H9 (cell line): Measurements from ENCODE around the gene SAA4. TPM values are rescaled to one million over a fixed set of nuclear protein-coding genes. Genes with fewer than 3 reads are reported as not detected.

Experiments used
- DNase-seq: peaks from one replicate; pipeline ENCODE4 v3.0.0-alpha.2; 2017
- H2AFZ ChIP-seq: one replicate; pipeline ENCODE4 v1.6.1; 2013; ENCODE audit warnings: mild to moderate bottlenecking, low read length, control low read depth, moderate library complexity
- H2AK5ac ChIP-seq: 2 replicates; pipeline ENCODE4 v1.6.1; 2013; ENCODE audit warnings: low read length, control low read depth, mixed read lengths; ENCODE audit not compliant: insufficient read length
- H2BK120ac ChIP-seq: one replicate; pipeline ENCODE4 v1.6.1; 2013; ENCODE audit warnings: low read depth, mild to moderate bottlenecking, low read length, control low read depth, inconsistent platforms; ENCODE audit not compliant: poor library complexity, severe bottlenecking
- H2BK12ac ChIP-seq: 2 replicates; pipeline ENCODE4 v1.6.1; 2013; ENCODE audit warnings: low read length, control low read depth, mixed read lengths, low read depth; ENCODE audit not compliant: insufficient read length
- H2BK15ac ChIP-seq: 2 replicates; pipeline ENCODE4 v1.6.1; 2013; ENCODE audit warnings: low read depth, low read length, control low read depth
- H2BK20ac ChIP-seq: one replicate; pipeline ENCODE4 v1.6.1; 2013; ENCODE audit warnings: low read depth, mild to moderate bottlenecking, low read length, control low read depth, inconsistent platforms; ENCODE audit not compliant: poor library complexity, severe bottlenecking
- H2BK5ac ChIP-seq: 2 replicates; pipeline ENCODE4 v1.6.1; 2013; ENCODE audit warnings: low read length, control low read depth, mixed read lengths; ENCODE audit not compliant: insufficient read length
- H3K14ac ChIP-seq: 2 replicates; pipeline ENCODE4 v1.6.1; 2013; ENCODE audit warnings: low read length, control low read depth; ENCODE audit not compliant: insufficient read depth
- H3K18ac ChIP-seq: 2 replicates; pipeline ENCODE4 v1.6.1; 2013; ENCODE audit warnings: low read depth, mild to moderate bottlenecking, mixed read lengths, low read length, control low read depth; ENCODE audit not compliant: insufficient read length
- H3K23ac ChIP-seq: 2 replicates; pipeline ENCODE4 v1.6.1; 2013; ENCODE audit warnings: low read length, control low read depth, mixed read lengths, low read depth; ENCODE audit not compliant: insufficient read length
- H3K23me2 ChIP-seq: 2 replicates; pipeline ENCODE4 v1.6.1; 2013; ENCODE audit warnings: low read depth, mild to moderate bottlenecking, mixed read lengths, low read length, control low read depth; ENCODE audit not compliant: insufficient read length, poor library complexity, severe bottlenecking
- H3K27ac ChIP-seq: 2 replicates; pipeline ENCODE4 v1.5.1; 2013; ENCODE audit warnings: low read length, control low read depth, mixed read lengths, low read depth; ENCODE audit not compliant: insufficient read length
- H3K27me3 ChIP-seq: 2 replicates; pipeline ENCODE4 v1.6.1; 2013; ENCODE audit warnings: low read length, control low read depth, inconsistent platforms; ENCODE audit not compliant: insufficient read depth
- H3K4ac ChIP-seq: 2 replicates; pipeline ENCODE4 v1.6.1; 2013; ENCODE audit warnings: low read depth, mild to moderate bottlenecking, control low read depth, inconsistent platforms, low read length, moderate library complexity
- H3K4me1 ChIP-seq: 2 replicates; pipeline ENCODE4 v1.6.1; 2013; ENCODE audit warnings: low read length, control low read depth, inconsistent platforms; ENCODE audit not compliant: insufficient read depth
- H3K4me2 ChIP-seq: 2 replicates; pipeline ENCODE4 v1.6.1; 2013; ENCODE audit warnings: low read length, control low read depth, mixed read lengths; ENCODE audit not compliant: insufficient read length, insufficient read depth
- H3K56ac ChIP-seq: 2 replicates; pipeline ENCODE4 v1.6.1; 2013; ENCODE audit warnings: low read depth, mild to moderate bottlenecking, mixed read lengths, low read length, control low read depth; ENCODE audit not compliant: insufficient read length
- H3K79me1 ChIP-seq: 2 replicates; pipeline ENCODE4 v1.6.1; 2013; ENCODE audit warnings: low read depth, mild to moderate bottlenecking, moderate library complexity, low read length, control low read depth, inconsistent platforms; ENCODE audit not compliant: insufficient read depth, poor library complexity, severe bottlenecking
- H3K79me2 ChIP-seq: 2 replicates; pipeline ENCODE4 v1.6.1; 2013; ENCODE audit warnings: low read length, control low read depth, inconsistent platforms; ENCODE audit not compliant: insufficient read depth
- H3K9ac ChIP-seq: 2 replicates; pipeline ENCODE4 v1.6.1; 2013; ENCODE audit warnings: low read length, control low read depth, mixed read lengths; ENCODE audit not compliant: insufficient read length; ENCODE audit errors: extremely low read depth
- H3K9me3 ChIP-seq: one replicate; pipeline ENCODE4 v1.6.1; 2013; ENCODE audit warnings: low read depth, low read length, inconsistent platforms; ENCODE audit not compliant: control insufficient read depth
- H3T11ph ChIP-seq: one replicate; pipeline ENCODE4 v1.6.1; 2013; ENCODE audit warnings: mild to moderate bottlenecking, low read length, control low read depth, inconsistent platforms
- H4K20me1 ChIP-seq: one replicate; pipeline ENCODE4 v1.6.1; 2013; ENCODE audit not compliant: control insufficient read depth, insufficient read length, insufficient read depth
- H4K5ac ChIP-seq: 2 replicates; pipeline ENCODE4 v1.6.1; 2013; ENCODE audit warnings: low read depth, mild to moderate bottlenecking, mixed read lengths, low read length, control low read depth; ENCODE audit not compliant: insufficient read length
- H4K8ac ChIP-seq: replicated peaks from 2 replicates; pipeline ENCODE4 v1.6.1; 2013; ENCODE audit warnings: low read length, control low read depth, mixed read lengths, low read depth; ENCODE audit not compliant: insufficient read length
- H4K91ac ChIP-seq: 2 replicates; pipeline ENCODE4 v1.6.1; 2013; ENCODE audit warnings: low read depth, mild to moderate bottlenecking, moderate library complexity, mixed read lengths, low read length, control low read depth; ENCODE audit not compliant: insufficient read length
- H3K27ac Mint-ChIP-seq, 3 experiments: 2 replicates in 2 of 3; 3 replicates in 1 of 3; pipeline ENCODE4 v1.8.0; 2020 to 2021; ENCODE audit warnings: mixed read lengths in 3 of 3, mild to moderate bottlenecking in 1 of 3, moderate library complexity in 1 of 3
- H3K27me3 Mint-ChIP-seq: 2 replicates; pipeline ENCODE4 v1.8.0; 2021; ENCODE audit warnings: low read depth, mild to moderate bottlenecking, moderate library complexity, mixed read lengths
- H3K36me3 Mint-ChIP-seq, 3 experiments: 2 replicates in 2 of 3; 3 replicates in 1 of 3; pipeline ENCODE4 v1.8.0; 2020 to 2021; ENCODE audit warnings: low read depth in 3 of 3, mixed read lengths in 3 of 3; ENCODE audit not compliant: insufficient read depth in 1 of 3
- H3K4me1 Mint-ChIP-seq, 2 experiments: 2 replicates each; pipeline ENCODE4 v1.8.0; 2020; ENCODE audit warnings: mixed read lengths in 2 of 2
- H3K4me3 Mint-ChIP-seq, 2 experiments: 2 replicates in 1 of 2; 3 replicates in 1 of 2; pipeline ENCODE4 v1.8.0; 2020 to 2021; ENCODE audit warnings: mild to moderate bottlenecking in 2 of 2, mixed read lengths in 2 of 2, moderate library complexity in 1 of 2
- H3K9me3 Mint-ChIP-seq, 2 experiments: 2 replicates in 1 of 2; 3 replicates in 1 of 2; pipeline ENCODE4 v1.8.0; 2020; ENCODE audit warnings: mild to moderate bottlenecking in 2 of 2, mixed read lengths in 2 of 2, moderate library complexity in 1 of 2
- CTCF ChIP-seq: fragments of 200-600 bp; sonication (generic); conservative IDR thresholded peaks from 3 replicates; pipeline ENCODE4 v1.8.0; 2021; ENCODE audit warnings: antibody characterized with exemption, mild to moderate bottlenecking
- WGBS: extraction: QIAGEN DNeasy Blood & Tissue Kit; methylation state at CpG from one replicate; pipeline ENCODE4 v1.1.7; 2013; ENCODE audit warnings: missing lambda C conversion rate, low lambda C conversion rate, mixed read lengths; ENCODE audit not compliant: insufficient read length; ENCODE audit errors: extremely low coverage; 5-methylcytosine and 5-hydroxymethylcytosine counted together
- total RNA-seq: library from RNA; stranded (reverse); gene quantifications from 2 replicates; pipeline ENCODE4 v1.2.1, GENCODE V29; 2021

Gene SAA4
- total RNA-seq, 1 experiment from 2014 or later = not detected

GRCh38 chr11:18265949-18266348 is 29.3 kb upstream of the SAA4 start, which contains the start of gene SAA1:
Gene SAA1, plus strand, starts transcription at chr11:18266264. Its CDS starts 624 bp downstream, at chr11:18266888.
- no peaks in the 10 kb centered on the region for H3K4me1 ChIP-seq
- Mint-ChIP-seq H3K27ac (peak within 1 kb of the TSS in 1 of 3 experiments; percentile 28; a peak in 1 of 7 replicates), H3K27me3 (no peaks in the 10 kb centered on the region; the same call in 1 of the 2 replicates), H3K4me1 (peaks cover 2 to 7% of the 10 kb centered on the region in 2 experiments), H3K36me3 (no peaks in the 10 kb centered on the region; a peak in 1 of 7 replicates), H3K9me3 (no peaks in the 10 kb centered on the region), H3K4me3 (no peak within 1 kb of the TSS)
- H3K9me3 ChIP-seq = no peaks in the 10 kb centered on the region
- no peak within 1 kb of the TSS for H3K27ac ChIP-seq
- no peak within 1 kb of the TSS for H4K91ac ChIP-seq
- H3K4me2 ChIP-seq = no peak within 1 kb of the TSS
- no peak within 1 kb of the TSS for H2AK5ac ChIP-seq
- H2BK20ac ChIP-seq = no peak within 1 kb of the TSS
- H2BK15ac ChIP-seq = no peak within 1 kb of the TSS
- WGBS = no CpG with 5 or more reads among the region's 8 CpGs
- no peak within 1 kb of the TSS for H3K14ac ChIP-seq
- no peak within 1 kb of the TSS for H4K5ac ChIP-seq
- no peak within 1 kb of the TSS for H2BK12ac ChIP-seq
- H2BK120ac ChIP-seq = no peak within 1 kb of the TSS
- no peak within 1 kb of the TSS for H3K9ac ChIP-seq
- no peaks in the 10 kb centered on the region for H3K79me2 ChIP-seq
- no peak within 1 kb of the TSS for H3K4ac ChIP-seq
- H3K56ac ChIP-seq = no peak within 1 kb of the TSS
- no peaks in the 10 kb centered on the region for H3K23me2 ChIP-seq
- no peak for TF ChIP-seq CTCF
- no peaks in the 10 kb centered on the region for H3K27me3 ChIP-seq
- no peaks in the 10 kb centered on the region for H3K79me1 ChIP-seq
- no peak within 1 kb of the TSS for H3K23ac ChIP-seq
- H2AFZ ChIP-seq = no peak within 1 kb of the TSS
- no peak within 1 kb of the TSS for H2BK5ac ChIP-seq
- H4K8ac ChIP-seq = no peak within 1 kb of the TSS
- H3K18ac ChIP-seq = no peak within 1 kb of the TSS
- H4K20me1 ChIP-seq = no peaks in the 10 kb centered on the region
- no peak for DNase-seq
- no peak within 1 kb of the TSS for H3T11ph ChIP-seq
